K562 (cell line): ENCODE data around the gene ALG11.

Source experiments
- CTCF ChIP-seq, 3 experiments: IDR thresholded peaks in 2 of 3; conservative IDR thresholded peaks in 1 of 3; 2 replicates each; pipeline ENCODE4 v1.5.1; 2011 to 2012; ENCODE audit warnings: low read length in 3 of 3, mild to moderate bottlenecking in 3 of 3, control low read depth in 2 of 3, improper control_type of control experiment in 1 of 3, inconsistent platforms in 1 of 3, low read depth in 1 of 3, mixed read lengths in 1 of 3, moderate library complexity in 1 of 3; ENCODE audit not compliant: insufficient read depth in 2 of 3
- HNRNPL ChIP-seq: fragments of 200-400 bp; formaldehyde crosslinking; IDR thresholded peaks from 2 replicates; pipeline ENCODE4 v1.6.1; 2017; ENCODE audit warnings: low read depth, mild to moderate bottlenecking, low read length
- L3MBTL2 ChIP-seq: fragments of 450-650 bp; IDR thresholded peaks from 2 replicates; pipeline ENCODE4 v1.6.1; 2016; ENCODE audit warnings: mild to moderate bottlenecking, moderate library complexity
- NFE2 ChIP-seq: IDR thresholded peaks from 2 replicates; pipeline ENCODE4 v1.6.1; 2014; ENCODE audit warnings: antibody characterized with exemption, low read depth
- POLR2A ChIP-seq: fragments of 450-650 bp; conservative IDR thresholded peaks from 2 replicates; pipeline ENCODE4 v1.6.1; 2016
- SIX5 ChIP-seq, 2 experiments: IDR thresholded peaks; 2 replicates each; pipeline ENCODE4 v1.6.1; 2011; ENCODE audit warnings: low read length in 2 of 2, borderline replicate concordance in 1 of 2, low read depth in 1 of 2, mild to moderate bottlenecking in 1 of 2, moderate library complexity in 1 of 2; ENCODE audit not compliant: insufficient read depth in 1 of 2
- TAF1 ChIP-seq: IDR thresholded peaks from 2 replicates; pipeline ENCODE4 v1.6.1; 2011; ENCODE audit warnings: mild to moderate bottlenecking, low read length, moderate library complexity; ENCODE audit not compliant: insufficient read depth, control insufficient read depth, severe bottlenecking; ENCODE audit errors: extremely low read depth
- TAF9B ChIP-seq: fragments of 450-650 bp; IDR thresholded peaks from 2 replicates; pipeline ENCODE4 v1.6.1; 2018; ENCODE audit warnings: mild to moderate bottlenecking; ENCODE audit not compliant: partially characterized antibody
- UBTF ChIP-seq, 2 experiments: IDR thresholded peaks; 2 replicates each; pipeline ENCODE4 v1.6.1; 2012; ENCODE audit warnings: improper control_type of control experiment in 2 of 2, low read depth in 2 of 2, low read length in 2 of 2, borderline replicate concordance in 1 of 2
- VEZF1 ChIP-seq: fragments of 200-800 bp; sonication (Bioruptor generic); IDR thresholded peaks from 2 replicates; pipeline ENCODE4 v1.6.1; 2017; ENCODE audit warnings: missing genetic modification characterization, missing compliant biosample characterization
- YY1 ChIP-seq, 3 experiments: IDR thresholded peaks; 2 replicates each; pipeline ENCODE4 v1.6.1; 2011; ENCODE audit warnings: low read length in 2 of 3, mild to moderate bottlenecking in 2 of 3, moderate library complexity in 2 of 3, borderline replicate concordance in 1 of 3, control low read depth in 1 of 3, low read depth in 1 of 3; ENCODE audit not compliant: insufficient read depth in 3 of 3, insufficient replicate concordance in 2 of 3, control insufficient read depth in 1 of 3, insufficient read length in 1 of 3; ENCODE audit errors: extremely low read depth in 1 of 3
- ZNF23 ChIP-seq: fragments of 250-450 bp; sonication (Bioruptor Pico); IDR thresholded peaks from 2 replicates; pipeline ENCODE4 v1.4.0; 2020; ENCODE audit warnings: mild to moderate bottlenecking
- ZNF57 ChIP-seq: fragments of 450-650 bp; formaldehyde crosslinking; IDR thresholded peaks from 2 replicates; pipeline ENCODE4 v1.4.0; 2020; ENCODE audit warnings: mild to moderate bottlenecking, moderate library complexity
- TF ChIP-seq, protein P1 (sequence below): IDR thresholded peaks from 2 replicates; pipeline ENCODE4 v1.6.1; 2012; ENCODE audit warnings: low read depth, low read length, improper control_type of control experiment, borderline replicate concordance

DNA sequence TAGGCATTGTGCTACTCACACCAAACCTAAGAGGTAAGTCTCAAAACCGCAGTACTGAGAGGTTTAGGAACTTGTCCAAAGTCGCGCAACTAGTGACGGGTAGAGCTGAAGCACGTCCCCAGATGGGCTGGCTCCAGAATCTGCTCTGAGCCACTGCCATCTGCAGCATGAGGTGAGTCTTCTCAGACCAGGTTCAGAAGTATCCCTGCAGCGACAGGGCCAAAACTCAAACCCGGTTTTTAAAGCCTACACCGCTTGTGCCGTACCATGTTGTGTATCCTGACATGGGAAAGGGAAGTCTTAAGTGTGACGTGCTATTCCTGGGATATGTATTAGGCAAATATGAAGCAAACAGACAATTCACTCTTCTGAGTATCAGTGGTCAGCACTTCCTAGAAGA, 46.0 kb upstream of the ALG11 start:
- TF ChIP-seq CTCF (IDR thresholded peaks at IDR 0.05 in 2 of 3, conservative IDR thresholded peaks at IDR 0.05 in 1 of 3; ENCODE audit: insufficient read depth in 2 of 3, low read depth in 1 of 3, low read length in 3 of 3) (no peak), NFE2 (no peak), YY1 (IDR thresholded peaks at IDR 0.05; ENCODE audit: borderline replicate concordance in 1 of 3, control insufficient read depth in 1 of 3, extremely low read depth in 1 of 3, insufficient read depth in 3 of 3, insufficient read length in 1 of 3, insufficient replicate concordance in 2 of 3, low read depth in 1 of 3, low read length in 2 of 3) (no peak), UBTF (IDR thresholded peaks at IDR 0.05; ENCODE audit: borderline replicate concordance in 1 of 2, low read depth in 2 of 2, low read length in 2 of 2) (no peak), ZNF57 (CRISPR knock-in tag) (no peak), POLR2A (no peak), TAF1 (no peak), L3MBTL2 (no peak), HNRNPL (no peak), TAF9B (no peak), SIX5 (IDR thresholded peaks at IDR 0.05; ENCODE audit: borderline replicate concordance in 1 of 2, insufficient read depth in 1 of 2, low read depth in 1 of 2, low read length in 2 of 2) (no peak), VEZF1 (no peak), ZNF23 (CRISPR knock-in tag) (no peak)
- TF ChIP-seq, protein P1, sequence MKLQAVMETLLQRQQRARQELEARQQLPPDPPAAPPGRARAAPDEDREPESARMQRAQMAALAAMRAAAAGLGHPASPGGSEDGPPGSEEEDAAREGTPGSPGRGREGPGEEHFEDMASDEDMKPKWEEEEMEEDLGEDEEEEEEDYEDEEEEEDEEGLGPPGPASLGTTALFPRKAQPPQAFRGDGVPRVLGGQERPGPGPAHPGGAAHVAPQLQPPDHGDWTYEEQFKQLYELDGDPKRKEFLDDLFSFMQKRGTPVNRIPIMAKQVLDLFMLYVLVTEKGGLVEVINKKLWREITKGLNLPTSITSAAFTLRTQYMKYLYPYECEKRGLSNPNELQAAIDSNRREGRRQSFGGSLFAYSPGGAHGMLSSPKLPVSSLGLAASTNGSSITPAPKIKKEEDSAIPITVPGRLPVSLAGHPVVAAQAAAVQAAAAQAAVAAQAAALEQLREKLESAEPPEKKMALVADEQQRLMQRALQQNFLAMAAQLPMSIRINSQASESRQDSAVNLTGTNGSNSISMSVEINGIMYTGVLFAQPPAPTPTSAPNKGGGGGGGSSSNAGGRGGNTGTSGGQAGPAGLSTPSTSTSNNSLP = no peak
